HG03354 (cell line): ENCODE measurements around the gene KRT85.

Experiments used
- ATAC-seq: cut with Tn5 transposase; IDR thresholded peaks from one replicate; pipeline ENCODE4 v1.9.1; 2021; ENCODE audit warnings: mild to moderate bottlenecking; ENCODE audit not compliant: unreplicated experiment, poor library complexity, severe bottlenecking

KRT85 gene

GRCh38 chr12:52369809-52370208 is 2.5 kb upstream of the KRT85 start:
- ATAC-seq: no peak

- ATAC-seq: no peak
Observed at GRCh38 chr12:52369211-52369610, 1.9 kb upstream of the KRT85 start.

GRCh38 chr12:52368508-52368907 is 1.2 kb upstream of the KRT85 start:
- no peak for ATAC-seq

- no peak for ATAC-seq
Observed at GRCh38 chr12:52367876-52368275, 595 bp upstream of the KRT85 start.

GRCh38 chr12:52364901-52365489 is 2.3 kb downstream of the KRT85 start:
- no peak for ATAC-seq

GRCh38 chr12:52364061-52364460 is 3.2 kb downstream of the KRT85 start:
- no peak for ATAC-seq

- no peak for ATAC-seq
Observed at GRCh38 chr12:52363111-52363679, 4.1 kb downstream of the KRT85 start.

- no peak for ATAC-seq
Observed at GRCh38 chr12:52362118-52362726, 5.1 kb downstream of the KRT85 start.

- no peak for ATAC-seq
Observed at GRCh38 chr12:52361553-52361952, 5.7 kb downstream of the KRT85 start.

- no peak for ATAC-seq
Observed at GRCh38 chr12:52360663-52361271, 6.5 kb downstream of the KRT85 start.

- ATAC-seq: no peak
Observed at GRCh38 chr12:52360106-52360662, 7.1 kb downstream of the KRT85 start.

- ATAC-seq: no peak
Observed at GRCh38 chr12:52359621-52360061, 7.6 kb downstream of the KRT85 start.

GRCh38 chr12:52358575-52359350 is 8.5 kb downstream of the KRT85 start:
- peak; percentile 98 for ATAC-seq

- no peak for ATAC-seq
Observed at GRCh38 chr12:52356762-52357580, 10.3 kb downstream of the KRT85 start.

- ATAC-seq: no peak
Observed at GRCh38 chr12:52356031-52356761, 11.1 kb downstream of the KRT85 start.

- no peak for ATAC-seq
Observed at GRCh38 chr12:52355176-52355575, 12.1 kb downstream of the KRT85 start.

- no peak for ATAC-seq
Observed at GRCh38 chr12:52354200-52354599, 13.1 kb downstream of the KRT85 start.

GRCh38 chr12:52353766-52354165 is 13.5 kb downstream of the KRT85 start:
- no peak for ATAC-seq

GRCh38 chr12:52352951-52353350 is 14.3 kb downstream of the KRT85 start:
- ATAC-seq: no peak
